ENCODE measurements around the gene FOXJ3.

The FOXJ3 gene

DNA sequence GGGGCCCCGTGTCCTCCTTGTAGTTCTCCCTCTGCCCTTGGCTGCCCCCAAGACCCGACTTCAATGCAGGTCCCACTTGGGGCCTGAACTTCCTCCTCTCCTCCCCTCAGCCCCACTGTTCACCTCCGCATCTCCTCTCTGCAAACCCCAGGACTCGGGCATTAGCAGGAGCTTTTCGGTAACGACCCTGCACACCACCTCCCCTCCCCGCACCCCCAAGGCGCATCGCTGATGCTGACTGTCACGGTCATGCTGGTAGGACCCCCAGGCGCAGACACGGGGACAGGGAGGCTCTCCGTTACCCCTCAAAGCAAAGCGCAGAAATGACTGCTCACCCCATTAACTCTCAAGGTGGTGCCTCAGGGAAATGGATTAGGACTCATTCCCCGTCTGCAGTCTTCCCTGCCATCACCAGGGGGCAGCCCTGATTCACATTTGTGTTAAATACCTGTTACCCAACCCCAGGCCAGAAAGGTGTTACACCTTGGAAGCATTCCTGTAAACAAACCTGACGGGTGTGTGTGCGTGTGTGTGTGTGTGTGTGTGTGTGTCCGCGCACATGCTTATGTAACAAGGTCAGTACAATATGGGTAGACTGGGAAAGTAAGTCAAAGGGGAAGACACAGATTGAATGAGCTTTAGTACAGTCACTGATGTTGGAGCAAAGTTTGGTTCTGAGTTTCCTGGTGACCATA, 188.3 kb downstream of the FOXJ3 start:
- Mint-ChIP-seq H3K9me3 (no peaks in the 10 kb centered on the region), H3K27ac (no peak overlapping the region), H3K4me3 (no peak overlapping the region), H3K36me3 (ENCODE audit: low read depth) (no peaks in the 10 kb centered on the region), H3K4me1 (ENCODE audit: low read depth) (peaks cover 6% of the 10 kb centered on the region), H3K27me3 (peaks cover 4% of the 10 kb centered on the region)
- intact Hi-C loops (cut with micrococcal nuclease), result no loop called here

DNA sequence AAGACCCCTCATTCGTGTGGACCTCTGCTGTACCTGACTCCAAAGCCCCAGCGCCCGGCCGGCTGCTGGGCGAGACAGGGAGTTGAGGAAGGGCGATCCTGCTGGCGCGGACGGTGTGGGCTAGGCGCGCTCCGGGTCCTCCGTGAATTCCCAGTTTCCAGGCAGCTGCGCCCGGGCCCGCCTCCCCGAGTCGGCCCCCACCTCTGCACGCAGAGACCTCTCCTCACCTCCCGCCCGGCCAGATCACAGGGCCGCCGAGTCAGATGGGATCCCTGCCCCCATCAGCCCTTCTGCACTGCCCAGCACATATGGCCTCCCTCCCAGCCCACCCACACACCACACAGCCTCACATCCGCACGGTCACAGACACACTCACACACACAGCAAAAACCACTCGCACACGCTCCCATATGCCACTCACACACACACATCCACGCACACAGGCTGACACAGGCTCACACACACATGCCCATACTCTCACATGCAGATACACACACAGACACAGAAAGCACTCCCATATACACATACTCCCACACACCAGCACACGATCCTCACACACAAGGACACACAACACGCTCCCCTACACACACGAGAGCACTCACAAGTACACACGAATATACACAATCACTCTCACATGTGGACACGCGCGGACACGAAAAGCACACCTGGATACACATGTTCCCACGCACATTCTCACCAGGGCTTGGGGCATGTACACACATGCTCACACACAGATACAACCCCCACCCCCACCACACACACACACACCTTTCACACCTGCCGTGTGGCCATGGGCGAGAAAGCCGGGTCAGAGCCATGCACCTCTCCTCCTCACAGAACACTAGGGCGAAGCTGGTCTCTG, 189.0 kb downstream of the FOXJ3 start:
- H3K4me1 Mint-ChIP-seq (ENCODE audit: low read depth), result peaks cover 6% of the 10 kb centered on the region
- no peaks in the 10 kb centered on the region for H3K36me3 Mint-ChIP-seq (ENCODE audit: low read depth)
- intact Hi-C loops (cut with micrococcal nuclease), result no loop called here
- H3K4me3 Mint-ChIP-seq, result peak overlapping the region; percentile 18
- H3K27ac Mint-ChIP-seq, result no peak overlapping the region
- peaks cover 4% of the 10 kb centered on the region for H3K27me3 Mint-ChIP-seq
- no peaks in the 10 kb centered on the region for H3K9me3 Mint-ChIP-seq

DNA sequence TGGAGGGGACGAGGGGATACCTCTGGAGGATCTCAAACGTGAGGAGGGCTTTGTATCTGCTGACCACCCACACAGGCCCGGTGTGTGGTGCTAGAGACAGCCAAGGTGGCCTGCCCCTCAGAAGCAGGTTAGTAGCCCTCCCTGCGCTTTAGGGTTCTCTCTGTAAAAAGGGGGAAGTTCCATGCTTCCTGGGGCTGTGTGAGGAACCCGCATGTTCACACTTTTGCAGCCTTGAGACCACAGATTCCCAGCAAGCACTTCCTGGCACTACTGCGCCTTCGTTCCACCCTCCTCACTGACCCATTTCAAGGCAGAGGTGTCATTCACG, 189.7 kb downstream of the FOXJ3 start:
- Mint-ChIP-seq H3K27ac (no peak overlapping the region), H3K9me3 (no peaks in the 10 kb centered on the region), H3K36me3 (ENCODE audit: low read depth) (no peaks in the 10 kb centered on the region), H3K4me3 (peak overlapping the region; percentile 18), H3K4me1 (ENCODE audit: low read depth) (peaks cover 6% of the 10 kb centered on the region), H3K27me3 (peaks cover 4% of the 10 kb centered on the region)
- intact Hi-C loops (cut with micrococcal nuclease), result no loop called here

DNA sequence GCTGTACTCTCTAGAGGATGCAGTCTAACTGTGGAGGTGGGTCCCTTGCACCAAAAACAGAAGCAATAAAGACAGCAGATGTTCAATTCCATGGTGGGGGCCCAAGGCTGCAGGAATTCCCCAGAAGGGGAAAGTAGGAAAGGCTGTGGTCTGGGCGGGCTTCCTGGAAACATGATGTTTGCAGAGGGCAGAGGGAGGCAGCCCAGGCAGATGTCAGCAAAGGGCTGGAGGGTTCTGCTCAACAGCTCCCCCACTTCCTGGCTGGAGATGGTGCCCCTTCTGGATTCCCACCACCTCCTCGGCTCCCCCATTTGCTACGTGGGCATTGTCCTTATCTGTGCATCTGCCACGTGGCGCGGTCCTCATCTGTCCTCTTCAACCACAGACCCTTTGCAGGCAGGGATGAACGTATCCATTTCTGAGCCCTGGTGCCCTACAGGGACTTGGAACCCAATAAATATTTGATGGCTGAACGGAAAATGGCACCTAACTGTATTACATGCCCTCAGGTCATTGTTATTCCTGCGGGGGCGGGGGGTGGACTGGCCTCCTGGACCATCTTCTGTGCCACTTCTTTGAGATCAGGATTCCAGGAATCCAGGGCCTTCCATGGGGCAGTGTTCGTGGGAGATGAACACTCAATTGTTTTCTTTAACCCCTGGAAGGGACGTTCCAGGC, 190.2 kb downstream of the FOXJ3 start:
- no peaks in the 10 kb centered on the region for H3K9me3 Mint-ChIP-seq
- no peak overlapping the region for H3K27ac Mint-ChIP-seq
- no peak overlapping the region for H3K4me3 Mint-ChIP-seq
- intact Hi-C loops (cut with micrococcal nuclease), result no loop called here
- H3K36me3 Mint-ChIP-seq (ENCODE audit: low read depth), result no peaks in the 10 kb centered on the region
- peaks cover 4% of the 10 kb centered on the region for H3K27me3 Mint-ChIP-seq
- peaks cover 6% of the 10 kb centered on the region for H3K4me1 Mint-ChIP-seq (ENCODE audit: low read depth)

DNA sequence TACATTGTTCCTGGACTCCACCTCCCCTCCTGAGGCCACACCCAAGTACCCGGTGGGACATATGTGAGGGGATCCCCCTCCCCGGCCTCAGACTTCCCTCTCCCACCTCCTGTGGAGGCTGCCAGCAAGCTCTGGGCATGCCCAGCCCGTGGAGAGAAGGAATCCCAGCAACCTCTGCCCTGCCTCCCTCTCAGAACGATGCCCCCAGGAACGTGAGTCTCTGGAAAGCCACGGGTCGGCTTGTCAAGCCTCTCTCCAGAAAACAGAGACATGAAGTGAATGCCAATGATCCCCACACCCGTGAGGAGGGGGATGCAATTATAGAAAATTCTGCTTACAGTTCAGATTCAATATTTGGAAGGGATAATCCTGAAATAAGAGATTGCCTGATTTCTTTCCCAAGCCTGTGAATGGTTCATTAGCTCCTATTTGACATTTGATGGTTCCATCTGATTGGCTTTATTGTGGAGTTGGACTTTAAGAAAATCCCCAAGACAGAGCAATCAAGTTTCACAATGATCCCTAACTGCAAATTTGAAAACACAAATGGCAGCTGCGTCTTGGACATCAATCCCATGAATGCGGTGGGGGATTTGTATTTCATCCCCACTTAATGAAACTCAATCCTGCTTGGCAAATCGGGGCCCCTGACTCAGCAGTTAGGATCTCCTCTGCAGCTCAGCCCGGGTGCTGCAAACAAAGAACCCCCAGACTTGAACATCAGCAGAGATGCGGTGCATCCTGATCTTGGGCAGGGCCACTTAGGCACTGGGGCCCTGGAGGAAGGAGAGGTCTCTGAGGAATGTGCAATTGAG, 190.9 kb downstream of the FOXJ3 start:
- no peak overlapping the region for H3K4me3 Mint-ChIP-seq
- peaks cover 4% of the 10 kb centered on the region for H3K27me3 Mint-ChIP-seq
- H3K36me3 Mint-ChIP-seq (ENCODE audit: low read depth), result no peaks in the 10 kb centered on the region
- H3K4me1 Mint-ChIP-seq (ENCODE audit: low read depth), result peaks cover 6% of the 10 kb centered on the region
- H3K27ac Mint-ChIP-seq, result no peak overlapping the region
- H3K9me3 Mint-ChIP-seq, result no peaks in the 10 kb centered on the region
- intact Hi-C loops (cut with micrococcal nuclease), result no loop called here

DNA sequence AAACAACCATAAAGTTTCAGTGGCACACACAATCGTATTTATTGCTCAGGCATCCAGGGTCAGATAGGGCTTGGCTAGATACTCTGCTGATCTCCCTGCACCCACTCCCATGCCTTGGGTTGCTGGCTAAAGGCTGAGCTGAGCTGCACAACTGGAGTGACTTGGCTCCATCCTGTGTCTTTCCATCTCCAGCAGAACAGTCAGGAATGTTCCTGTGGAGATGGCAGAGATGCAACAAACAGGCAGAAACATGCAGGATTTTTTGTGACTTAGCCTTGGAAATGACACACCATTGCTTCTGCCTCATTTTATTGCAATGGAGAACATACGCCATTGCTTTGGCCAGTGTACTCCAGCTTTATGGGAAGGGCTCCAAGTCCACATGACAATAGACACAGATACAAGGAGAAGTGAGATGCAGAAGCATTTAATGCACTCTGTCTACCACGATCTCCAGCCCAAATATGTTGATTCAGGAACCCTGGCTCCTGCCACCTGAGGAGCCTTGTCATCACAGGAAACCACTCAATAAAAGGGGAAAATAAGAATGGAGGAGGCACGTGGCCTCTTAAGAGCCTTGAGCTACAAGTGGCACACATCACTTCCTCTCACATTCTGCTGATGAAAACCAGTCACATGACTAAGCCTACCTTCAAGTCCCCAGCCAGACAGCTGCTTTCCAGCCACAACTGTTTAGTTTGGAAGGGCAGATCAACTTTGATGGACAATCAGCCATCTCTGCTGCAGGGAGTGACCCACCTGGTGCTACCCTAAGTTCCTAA, 191.9 kb downstream of the FOXJ3 start:
- no peak overlapping the region for H3K27ac Mint-ChIP-seq
- H3K4me1 Mint-ChIP-seq (ENCODE audit: low read depth), result peaks cover 6% of the 10 kb centered on the region
- intact Hi-C loops (cut with micrococcal nuclease), result no loop called here
- no peaks in the 10 kb centered on the region for H3K36me3 Mint-ChIP-seq (ENCODE audit: low read depth)
- H3K9me3 Mint-ChIP-seq, result no peaks in the 10 kb centered on the region
- H3K4me3 Mint-ChIP-seq, result no peak overlapping the region
- H3K27me3 Mint-ChIP-seq, result peaks cover 4% of the 10 kb centered on the region

DNA sequence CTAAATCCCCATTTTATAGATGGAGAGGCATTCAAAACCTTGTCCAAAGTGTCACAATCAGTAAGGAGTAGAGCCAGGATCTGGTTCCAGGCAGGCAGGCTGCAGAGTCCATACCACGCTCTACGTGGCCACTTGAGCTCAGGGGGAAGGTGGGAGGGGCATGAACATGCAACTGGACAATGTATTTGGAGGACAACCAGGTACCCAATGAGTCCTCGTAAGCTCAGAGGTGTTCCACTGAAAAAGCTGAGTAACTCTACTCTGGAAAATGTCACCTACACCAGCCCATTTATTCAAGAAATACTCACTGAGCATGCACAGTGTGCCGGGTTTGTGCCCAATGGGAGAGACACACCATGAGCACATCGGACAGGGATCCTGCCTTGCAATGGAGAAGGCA, 193.1 kb downstream of the FOXJ3 start:
- H3K4me3 Mint-ChIP-seq, result no peak overlapping the region
- intact Hi-C loops (cut with micrococcal nuclease), result no loop called here
- H3K4me1 Mint-ChIP-seq (ENCODE audit: low read depth), result peaks cover 6% of the 10 kb centered on the region
- H3K36me3 Mint-ChIP-seq (ENCODE audit: low read depth), result no peaks in the 10 kb centered on the region
- no peak overlapping the region for H3K27ac Mint-ChIP-seq
- H3K9me3 Mint-ChIP-seq, result no peaks in the 10 kb centered on the region
- H3K27me3 Mint-ChIP-seq, result peaks cover 4% of the 10 kb centered on the region

DNA sequence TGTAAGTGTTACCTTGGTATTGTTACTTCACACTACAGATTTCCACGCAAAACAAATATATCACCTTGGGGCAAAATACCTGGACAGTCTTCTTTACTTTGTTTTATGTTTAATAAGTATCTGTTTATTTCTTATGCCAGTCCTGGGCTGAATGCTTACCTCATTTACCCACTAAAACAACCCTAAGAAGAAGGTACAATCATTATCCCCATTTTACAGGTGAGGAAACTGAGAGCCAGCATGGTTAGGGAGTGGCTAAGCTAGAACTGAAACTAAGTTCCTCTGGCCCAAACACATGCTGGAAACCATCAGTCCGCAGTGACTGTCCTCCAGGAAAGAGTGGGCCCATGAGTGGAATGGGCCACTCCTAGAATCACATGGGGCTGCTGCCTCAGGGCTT, 194.8 kb downstream of the FOXJ3 start:
- no peak overlapping the region for H3K4me3 Mint-ChIP-seq

DNA sequence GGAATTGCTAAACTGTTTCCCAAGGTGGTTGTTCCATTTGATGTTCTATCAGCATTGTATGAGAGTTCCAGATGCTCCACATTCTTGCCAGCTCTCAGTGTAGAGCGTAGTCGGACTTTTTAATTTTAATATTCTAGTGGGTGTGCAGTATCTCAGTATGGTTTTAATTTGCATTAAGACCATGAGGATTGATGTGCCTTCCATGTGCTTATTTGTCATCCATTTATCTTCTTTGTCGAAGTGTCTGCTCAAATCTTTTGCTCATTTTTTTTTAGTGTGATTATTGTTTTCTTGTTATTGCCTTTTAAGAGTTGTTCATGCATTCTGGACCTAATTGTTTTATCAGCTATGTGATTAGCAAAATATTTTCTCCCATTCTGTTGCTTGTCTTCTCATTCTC, 195.6 kb downstream of the FOXJ3 start:
- Mint-ChIP-seq H3K27ac (no peak overlapping the region), H3K36me3 (ENCODE audit: low read depth) (no peaks in the 10 kb centered on the region), H3K4me1 (ENCODE audit: low read depth) (peaks cover 14% of the 10 kb centered on the region), H3K27me3 (peaks cover 4% of the 10 kb centered on the region), H3K9me3 (no peaks in the 10 kb centered on the region), H3K4me3 (no peak overlapping the region)
- intact Hi-C loops (cut with micrococcal nuclease), result no loop called here

More for the DNA sequence above, 194.8 kb downstream of the FOXJ3 start:
- Mint-ChIP-seq H3K36me3 (ENCODE audit: low read depth) (no peaks in the 10 kb centered on the region), H3K4me1 (ENCODE audit: low read depth) (peaks cover 14% of the 10 kb centered on the region), H3K27ac (no peak overlapping the region), H3K9me3 (no peaks in the 10 kb centered on the region), H3K27me3 (peaks cover 4% of the 10 kb centered on the region)
- intact Hi-C loops (cut with micrococcal nuclease), result no loop called here

DNA sequence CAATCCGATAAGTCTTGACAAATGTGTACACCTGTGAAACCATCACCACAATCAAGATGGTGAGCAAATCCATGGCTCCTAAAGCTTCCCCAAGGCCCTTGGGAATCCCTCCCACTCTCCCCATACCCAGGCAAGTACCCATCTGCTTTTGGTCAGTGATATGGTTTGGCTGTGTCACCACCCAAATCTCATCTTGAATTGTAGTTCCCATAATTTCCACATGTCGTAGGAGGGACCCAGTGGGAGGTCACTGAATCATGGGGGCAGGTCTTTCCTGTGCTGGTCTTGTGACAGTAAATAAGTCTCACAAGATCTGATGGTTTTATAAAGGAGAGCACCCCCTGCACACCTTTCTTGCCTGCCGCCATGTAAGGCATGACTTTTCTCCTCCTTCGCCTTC, 196.4 kb downstream of the FOXJ3 start:
- Mint-ChIP-seq H3K4me1 (ENCODE audit: low read depth) (peaks cover 14% of the 10 kb centered on the region), H3K9me3 (no peaks in the 10 kb centered on the region), H3K27ac (no peak overlapping the region), H3K36me3 (ENCODE audit: low read depth) (no peaks in the 10 kb centered on the region), H3K27me3 (peaks cover 2% of the 10 kb centered on the region), H3K4me3 (no peak overlapping the region)
- intact Hi-C loops (cut with micrococcal nuclease), result no loop called here

DNA sequence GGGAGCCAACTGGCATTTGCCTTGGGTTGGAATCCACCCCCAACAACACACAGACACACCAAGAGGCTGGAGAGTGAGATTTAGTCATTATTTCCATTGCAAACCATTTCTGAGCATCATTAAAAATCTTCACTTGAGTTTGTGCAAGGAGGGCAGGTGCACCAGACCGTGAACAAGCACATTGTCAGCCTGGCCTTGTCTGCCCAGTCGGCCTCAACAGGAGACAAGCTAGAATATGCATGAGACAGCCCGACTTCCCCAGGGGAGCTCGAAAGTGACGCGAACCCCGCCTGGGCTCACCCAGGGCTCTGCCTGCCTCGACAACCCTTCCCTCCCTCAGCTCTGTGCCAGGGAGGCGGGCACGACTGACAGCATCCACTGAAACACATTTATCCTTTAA, 197.3 kb downstream of the FOXJ3 start:
- Mint-ChIP-seq H3K36me3 (ENCODE audit: low read depth) (no peaks in the 10 kb centered on the region), H3K4me3 (no peak overlapping the region), H3K27ac (no peak overlapping the region), H3K27me3 (no peaks in the 10 kb centered on the region), H3K4me1 (ENCODE audit: low read depth) (peaks cover 8% of the 10 kb centered on the region), H3K9me3 (no peaks in the 10 kb centered on the region)
- intact Hi-C loops (cut with micrococcal nuclease), result no loop called here

DNA sequence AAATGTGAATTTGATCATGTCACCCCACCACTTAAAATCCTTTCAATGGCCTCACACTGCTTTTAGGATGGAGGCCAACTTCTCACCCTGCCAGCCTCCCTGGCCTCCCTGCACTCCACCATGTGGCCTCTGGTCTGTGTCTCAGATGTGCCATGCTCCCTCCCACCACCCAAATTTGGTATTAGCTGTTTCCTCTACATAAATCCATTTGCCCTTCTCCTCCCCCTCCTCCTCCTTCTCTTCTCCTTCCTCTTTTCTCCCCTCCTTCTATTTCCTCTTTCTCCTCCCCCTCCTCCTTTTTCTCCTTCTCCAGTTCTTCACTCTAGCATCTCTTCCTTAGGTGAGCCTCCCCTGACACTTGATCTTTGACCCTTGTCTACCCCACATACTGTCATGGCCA, 198.6 kb downstream of the FOXJ3 start:
- Mint-ChIP-seq H3K4me1 (ENCODE audit: low read depth) (peaks cover 8% of the 10 kb centered on the region), H3K27ac (no peak overlapping the region), H3K4me3 (no peak overlapping the region), H3K9me3 (no peaks in the 10 kb centered on the region), H3K36me3 (ENCODE audit: low read depth) (no peaks in the 10 kb centered on the region), H3K27me3 (no peaks in the 10 kb centered on the region)
- intact Hi-C loops (cut with micrococcal nuclease), result no loop called here

DNA sequence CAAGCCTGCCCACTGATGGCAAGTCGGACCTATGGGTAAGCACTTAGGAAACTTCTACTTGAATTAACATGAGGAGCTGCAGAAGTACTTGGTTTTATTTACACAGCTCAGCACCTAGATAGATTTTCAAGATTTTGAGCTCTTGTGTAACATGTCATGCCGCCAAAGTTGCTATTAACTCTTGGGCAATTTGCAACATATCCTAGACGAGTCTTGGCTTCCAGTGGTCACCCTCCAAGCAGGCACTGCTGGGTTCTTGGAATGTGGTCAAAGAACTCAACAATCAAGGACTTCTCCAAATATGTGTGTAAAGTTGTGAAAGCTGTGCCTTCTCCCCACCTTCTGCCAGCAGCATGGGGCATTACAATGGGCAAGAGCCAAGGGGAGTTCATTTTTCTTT, 199.6 kb downstream of the FOXJ3 start:
- Mint-ChIP-seq H3K36me3 (ENCODE audit: low read depth) (no peaks in the 10 kb centered on the region), H3K4me1 (ENCODE audit: low read depth) (peaks cover 8% of the 10 kb centered on the region), H3K9me3 (no peaks in the 10 kb centered on the region), H3K4me3 (no peak overlapping the region), H3K27me3 (no peaks in the 10 kb centered on the region), H3K27ac (no peak overlapping the region)
- intact Hi-C loops (cut with micrococcal nuclease), result no loop called here

All from dendritic cell treated with granulocyte-macrophage colony-stimulating factor and Interleukin-4, amounts not matched to agents 40 ng/mL and 50 ng/mL, for 4 days (primary cell).